Naive thymus-derived CD4-positive, alpha-beta T cell (primary cell): ENCODE data around the gene MSLN. TPM values are rescaled to one million over a fixed set of nuclear protein-coding genes. Genes with fewer than 3 reads are reported as not detected.

Experiments used
- ATAC-seq: fragments of 150-1000 bp; cut with Tn5 transposase; 2 replicates; pipeline ENCODE4 v1.10.0; 2021; ENCODE audit warnings: mild to moderate bottlenecking, moderate library complexity
- CTCF ChIA-PET: fragments of 350-600 bp; sonication (Branson Sonifier 250); formaldehyde crosslinking; loops from one replicate; lab custom pipeline; 2021; ENCODE audit warnings: antibody characterized with exemption; lab: Charles Lee
- POLR2A ChIA-PET: fragments of 350-600 bp; sonication (Branson Sonifier 250); formaldehyde crosslinking; loops from one replicate; lab custom pipeline; 2021; ENCODE audit warnings: antibody characterized with exemption, inconsistent platforms; lab: Charles Lee
- DNase-seq, 9 donors: peaks; one replicate each; pipeline versions ENCODE4 v3.0.0 to v3.0.0-alpha.2; 2020 to 2022; ENCODE audit warnings: mixed read lengths in 1 of 9
- H3K27ac ChIP-seq: one replicate; pipeline ENCODE4 v1.7.0; 2013; ENCODE audit warnings: mild to moderate bottlenecking, low read depth, low read length, moderate library complexity
- H3K27me3 ChIP-seq, 2 donors: one replicate each; pipeline ENCODE4 v1.7.0; 2013; ENCODE audit warnings: low read length in 2 of 2, mild to moderate bottlenecking in 2 of 2, moderate library complexity in 2 of 2; ENCODE audit not compliant: control insufficient read depth in 2 of 2, insufficient read depth in 2 of 2
- H3K36me3 ChIP-seq, 3 experiments: 1 replicate in 2 of 3; 2 replicates in 1 of 3; pipeline ENCODE4 v1.7.0; 2013; ENCODE audit warnings: low read length in 3 of 3, mild to moderate bottlenecking in 3 of 3, moderate library complexity in 1 of 3; ENCODE audit not compliant: insufficient read depth in 3 of 3, control insufficient read depth in 2 of 3
- H3K4me1 ChIP-seq, 2 donors: one replicate each; pipeline ENCODE4 v1.7.0; 2013; ENCODE audit warnings: low read length in 2 of 2, mild to moderate bottlenecking in 2 of 2, moderate library complexity in 1 of 2; ENCODE audit not compliant: control insufficient read depth in 2 of 2, insufficient read depth in 2 of 2
- H3K4me3 ChIP-seq: 2 replicates; pipeline ENCODE4 v1.7.0; 2013; ENCODE audit warnings: mild to moderate bottlenecking, low read length
- H3K9me3 ChIP-seq, 3 experiments: 1 replicate in 2 of 3; 2 replicates in 1 of 3; pipeline ENCODE4 v1.7.0; 2013; ENCODE audit warnings: low read length in 3 of 3; ENCODE audit not compliant: control insufficient read depth in 2 of 3
- H3K27ac Mint-ChIP-seq, 9 donors: one replicate each; pipeline ENCODE4 v1.8.0; 2020 to 2022; ENCODE audit warnings: mixed read lengths in 9 of 9, mild to moderate bottlenecking in 8 of 9, moderate library complexity in 5 of 9, inconsistent platforms in 2 of 9
- H3K27me3 Mint-ChIP-seq, 5 donors: one replicate each; pipeline ENCODE4 v1.8.0; 2021 to 2022; ENCODE audit warnings: mixed read lengths in 5 of 5, mild to moderate bottlenecking in 1 of 5
- H3K36me3 Mint-ChIP-seq, 5 donors: one replicate each; pipeline ENCODE4 v1.8.0; 2020 to 2022; ENCODE audit warnings: mixed read lengths in 5 of 5, mild to moderate bottlenecking in 3 of 5, inconsistent platforms in 1 of 5
- H3K4me1 Mint-ChIP-seq, 7 donors: one replicate each; pipeline ENCODE4 v1.8.0; 2020 to 2022; ENCODE audit warnings: mixed read lengths in 7 of 7, mild to moderate bottlenecking in 3 of 7, inconsistent platforms in 1 of 7
- H3K4me3 Mint-ChIP-seq, 10 donors: one replicate each; pipeline ENCODE4 v1.8.0; 2020 to 2022; ENCODE audit warnings: mild to moderate bottlenecking in 10 of 10, mixed read lengths in 10 of 10, moderate library complexity in 6 of 10, inconsistent platforms in 2 of 10
- H3K9me3 Mint-ChIP-seq, 11 donors: one replicate each; pipeline ENCODE4 v1.8.0; 2020 to 2022; ENCODE audit warnings: mixed read lengths in 11 of 11, mild to moderate bottlenecking in 4 of 11, inconsistent platforms in 1 of 11, moderate library complexity in 1 of 11
- intact Hi-C, 2 donors: fragments of 100-400 bp; cut with micrococcal nuclease; formaldehyde crosslinking; loops; one replicate each; pipeline ENCODE4 v1.15.1; 2023
- polyA plus RNA-seq, 2 donors: library from polyadenylated mRNA; unstranded; fragments of 300-500 nt; fragmentation: Illumina TruSeq; gene quantifications; one replicate each; pipeline ENCODE4 v1.2.3, GENCODE V29; 2021
- total RNA-seq, 6 experiments: library from RNA in 5 of 6; stranded (reverse) in 5 of 6; gene quantifications; 1 replicate in 5 of 6; 2 replicates in 1 of 6; pipeline ENCODE4 v1.2.3 and lab custom pipeline; 2021 to 2026

MSLN gene
- total and polyA plus RNA-seq, 7 experiments from 2014 or later = 0.64 TPM; not detected in 6

DNA sequence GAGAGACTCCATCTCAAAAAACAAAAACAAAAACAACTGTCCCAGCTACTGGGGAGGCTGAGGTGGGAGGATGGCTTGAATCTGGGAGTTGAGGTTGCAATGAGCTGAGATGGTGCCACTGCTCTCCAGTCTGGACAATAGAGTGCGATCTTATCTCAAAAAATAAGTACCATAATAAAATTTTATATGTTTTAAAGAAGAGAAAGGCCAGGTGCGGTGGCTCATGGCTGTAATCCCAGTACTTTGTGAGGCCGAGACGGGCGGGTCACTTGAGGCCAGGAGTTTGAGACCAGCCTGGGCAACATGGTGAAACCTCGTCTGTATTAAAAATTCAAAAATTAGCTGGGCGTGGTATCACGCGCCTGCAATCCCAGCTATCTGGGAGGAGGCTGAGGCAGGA is 16.3 kb downstream of the MSLN start:
- no peak overlapping the region for H3K4me3 Mint-ChIP-seq
- no peaks in the 10 kb centered on the region for H3K4me1 ChIP-seq
- no peaks in the 10 kb centered on the region for H3K9me3 ChIP-seq
- no peak overlapping the region for H3K27ac Mint-ChIP-seq
- POLR2A ChIA-PET = interaction anchor here (0.7 kb wide), 1 partner anchor 53 kb away, joined by 4 read pairs; no protein-coding TSS in a partner anchor
- no peak for DNase-seq
- CTCF ChIA-PET = no interaction called here
- ATAC-seq = no peak
- H3K4me1 Mint-ChIP-seq = peaks cover 0 to 2% (median 0%) of the 10 kb centered on the region in 7 donors
- H3K4me3 ChIP-seq = no peak overlapping the region
- H3K36me3 Mint-ChIP-seq = no peaks in the 10 kb centered on the region
- no peaks in the 10 kb centered on the region for H3K9me3 Mint-ChIP-seq
- H3K27me3 Mint-ChIP-seq = no peaks in the 10 kb centered on the region
- intact Hi-C loops = no loop called here
- H3K36me3 ChIP-seq = no peaks in the 10 kb centered on the region
- no peak overlapping the region for H3K27ac ChIP-seq
- H3K27me3 ChIP-seq = no peaks in the 10 kb centered on the region

DNA sequence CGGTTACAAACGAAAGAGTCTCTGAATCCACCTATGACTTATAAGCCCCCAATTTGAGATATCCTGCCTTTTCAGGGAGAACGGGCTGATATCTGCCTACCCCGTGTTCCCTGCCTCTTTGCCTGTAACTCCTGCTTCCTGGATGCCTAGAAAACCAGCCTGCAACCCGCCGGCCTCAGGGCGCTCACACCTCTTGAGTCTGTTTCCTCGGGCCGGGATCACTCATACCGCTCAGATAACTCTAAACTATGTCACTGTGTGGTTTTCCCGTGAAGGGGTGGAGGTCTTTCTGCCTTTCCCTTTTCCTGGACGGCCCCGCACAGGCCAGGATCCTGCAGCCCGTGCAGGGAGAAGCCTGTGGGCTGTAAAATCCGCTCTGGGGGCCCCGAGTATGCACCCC is 17.3 kb downstream of the MSLN start:
- DNase-seq = no peak

DNA sequence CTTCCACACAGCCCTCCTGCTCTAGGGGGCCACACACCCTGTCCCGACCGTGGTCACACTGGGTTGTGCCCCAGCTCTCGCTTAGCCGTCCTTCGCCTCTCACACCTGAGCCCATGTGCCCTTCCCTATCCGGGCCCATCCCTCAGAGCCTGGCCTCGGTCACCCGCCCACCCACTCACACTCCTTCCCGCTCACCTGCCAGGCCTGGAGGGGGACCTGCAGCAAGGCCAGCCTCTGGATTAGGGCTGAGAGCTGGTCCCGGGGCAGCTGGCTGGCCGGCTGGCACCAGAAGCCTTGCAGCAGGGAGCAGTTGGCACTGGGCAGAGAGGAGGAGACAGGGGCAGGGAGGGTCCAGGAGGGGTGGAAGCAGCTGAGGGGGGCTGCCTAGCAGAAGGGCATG is 17.9 kb downstream of the MSLN start:
- H3K4me3 Mint-ChIP-seq = no peak overlapping the region
- ATAC-seq = no peak
- no peaks in the 10 kb centered on the region for H3K27me3 ChIP-seq

More for the DNA sequence above, 17.3 kb downstream of the MSLN start:
- H3K36me3 ChIP-seq = no peaks in the 10 kb centered on the region
- H3K4me3 Mint-ChIP-seq = no peak overlapping the region
- H3K4me3 ChIP-seq = no peak overlapping the region
- no peak overlapping the region for H3K27ac Mint-ChIP-seq
- no peaks in the 10 kb centered on the region for H3K27me3 ChIP-seq
- H3K9me3 Mint-ChIP-seq = no peaks in the 10 kb centered on the region
- ATAC-seq = no peak
- H3K27ac ChIP-seq = no peak overlapping the region
- ChIA-PET POLR2A (no interaction called here), CTCF (no interaction called here)
- no peaks in the 10 kb centered on the region for H3K9me3 ChIP-seq
- no peaks in the 10 kb centered on the region for H3K4me1 ChIP-seq
- H3K27me3 Mint-ChIP-seq = no peaks in the 10 kb centered on the region
- no peaks in the 10 kb centered on the region for H3K36me3 Mint-ChIP-seq
- intact Hi-C loops = no loop called here
- peaks cover 0 to 2% (median 0%) of the 10 kb centered on the region in 7 donors for H3K4me1 Mint-ChIP-seq

GRCh38 chr16:778909-779527 is 18.5 kb downstream of the MSLN start:
- DNase-seq (no peak), ATAC-seq (no peak)
- intact Hi-C loops = no loop called here
- Mint-ChIP-seq H3K4me1 (peaks cover 0 to 2% (median 0%) of the 10 kb centered on the region in 7 donors), H3K9me3 (no peaks in the 10 kb centered on the region), H3K27ac (no peak overlapping the region), H3K36me3 (no peaks in the 10 kb centered on the region), H3K27me3 (no peaks in the 10 kb centered on the region), H3K4me3 (no peak overlapping the region)
- no peaks in the 10 kb centered on the region for H3K9me3 ChIP-seq
- H3K36me3 ChIP-seq = no peaks in the 10 kb centered on the region
- H3K27me3 ChIP-seq = no peaks in the 10 kb centered on the region
- no peaks in the 10 kb centered on the region for H3K4me1 ChIP-seq
- ChIA-PET CTCF (no interaction called here), POLR2A (no interaction called here)
- no peak overlapping the region for H3K4me3 ChIP-seq
- no peak overlapping the region for H3K27ac ChIP-seq

More for the DNA sequence above, 17.9 kb downstream of the MSLN start:
- no peak overlapping the region for H3K27ac ChIP-seq
- ChIA-PET POLR2A (no interaction called here), CTCF (no interaction called here)
- no peak overlapping the region for H3K27ac Mint-ChIP-seq
- no peaks in the 10 kb centered on the region for H3K9me3 Mint-ChIP-seq
- no peak overlapping the region for H3K4me3 ChIP-seq
- intact Hi-C loops = no loop called here
- no peaks in the 10 kb centered on the region for H3K9me3 ChIP-seq
- no peaks in the 10 kb centered on the region for H3K4me1 ChIP-seq
- no peaks in the 10 kb centered on the region for H3K36me3 ChIP-seq
- H3K4me1 Mint-ChIP-seq = peaks cover 0 to 2% (median 0%) of the 10 kb centered on the region in 7 donors
- H3K36me3 Mint-ChIP-seq = no peaks in the 10 kb centered on the region
- no peak for DNase-seq
- no peaks in the 10 kb centered on the region for H3K27me3 Mint-ChIP-seq

GRCh38 chr16:779561-779960 is 19.0 kb downstream of the MSLN start:
- no peak overlapping the region for H3K27ac Mint-ChIP-seq
- H3K4me3 Mint-ChIP-seq = no peak overlapping the region
- ChIA-PET POLR2A (no interaction called here), CTCF (no interaction called here)
- no peaks in the 10 kb centered on the region for H3K36me3 ChIP-seq
- no peak overlapping the region for H3K27ac ChIP-seq
- intact Hi-C loops = no loop called here
- no peaks in the 10 kb centered on the region for H3K4me1 ChIP-seq
- no peaks in the 10 kb centered on the region for H3K9me3 ChIP-seq
- no peaks in the 10 kb centered on the region for H3K36me3 Mint-ChIP-seq
- ATAC-seq (no peak), DNase-seq (no peak)
- H3K9me3 Mint-ChIP-seq = no peaks in the 10 kb centered on the region
- H3K27me3 Mint-ChIP-seq = no peaks in the 10 kb centered on the region
- H3K4me1 Mint-ChIP-seq = peaks cover 0 to 2% (median 0%) of the 10 kb centered on the region in 7 donors
- no peaks in the 10 kb centered on the region for H3K27me3 ChIP-seq
- H3K4me3 ChIP-seq = no peak overlapping the region

GRCh38 chr16:780296-780695 is 19.8 kb downstream of the MSLN start:
- POLR2A ChIA-PET = no interaction called here
- H3K9me3 Mint-ChIP-seq = no peaks in the 10 kb centered on the region
- intact Hi-C loops = no loop called here

DNA sequence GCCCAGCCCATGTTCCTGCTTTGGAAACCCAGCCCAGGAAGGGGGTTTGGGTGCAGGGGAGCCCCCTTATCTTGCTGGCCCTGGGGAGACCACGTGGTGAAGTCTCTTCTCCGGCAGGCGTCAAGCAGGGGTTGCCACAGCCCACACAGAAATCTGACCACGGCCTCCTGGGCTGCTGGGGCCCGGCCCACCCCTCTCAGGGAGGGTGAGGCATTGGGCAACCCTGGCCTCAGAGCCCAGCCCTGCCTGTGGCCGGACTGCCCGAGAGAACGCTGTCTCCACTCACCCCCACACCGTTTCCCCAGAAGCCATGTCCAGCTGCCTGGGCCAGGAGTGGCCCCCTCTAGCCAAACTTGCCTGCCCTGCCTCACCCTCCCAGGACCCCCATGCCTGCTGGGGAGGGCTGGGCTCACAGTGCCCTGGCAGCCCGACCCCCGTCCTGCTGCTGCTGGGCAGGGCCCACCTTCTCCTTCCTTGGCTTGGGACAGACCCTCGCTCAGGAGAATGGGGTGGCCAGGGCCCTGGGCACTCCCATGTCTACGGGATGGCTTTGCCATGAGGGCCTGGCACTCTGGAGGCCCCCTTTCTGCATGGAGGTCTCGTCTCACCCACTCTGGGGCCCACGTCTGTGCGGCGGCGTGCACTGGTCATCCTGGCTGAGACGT is 20.9 kb downstream of the MSLN start:
- Mint-ChIP-seq H3K27me3 (no peaks in the 10 kb centered on the region), H3K4me3 (no peak overlapping the region), H3K4me1 (peaks cover 0 to 7% (median 4%) of the 10 kb centered on the region in 7 donors), H3K9me3 (peaks cover 0 to 2% (median 0%) of the 10 kb centered on the region in 11 donors), H3K36me3 (no peaks in the 10 kb centered on the region), H3K27ac (no peak overlapping the region)
- ChIA-PET CTCF (no interaction called here), POLR2A (no interaction called here)
- ATAC-seq (no peak), DNase-seq (no peak)
- Histone ChIP-seq H3K36me3 (peaks cover 0 to 9% (median 0%) of the 10 kb centered on the region in 3 experiments), H3K4me1 (no peaks in the 10 kb centered on the region), H3K4me3 (no peak overlapping the region), H3K27ac (no peak overlapping the region), H3K27me3 (no peaks in the 10 kb centered on the region), H3K9me3 (no peaks in the 10 kb centered on the region)
- intact Hi-C loops = no loop called here

More at GRCh38 chr16:780296-780695, 19.8 kb downstream of the MSLN start:
- DNase-seq = no peak
- Mint-ChIP-seq H3K27ac (no peak overlapping the region), H3K4me3 (no peak overlapping the region), H3K36me3 (no peaks in the 10 kb centered on the region), H3K27me3 (no peaks in the 10 kb centered on the region), H3K4me1 (peaks cover 0 to 5% (median 2%) of the 10 kb centered on the region in 7 donors)
- Histone ChIP-seq H3K9me3 (no peaks in the 10 kb centered on the region), H3K4me3 (no peak overlapping the region), H3K36me3 (no peaks in the 10 kb centered on the region), H3K4me1 (no peaks in the 10 kb centered on the region), H3K27me3 (no peaks in the 10 kb centered on the region), H3K27ac (no peak overlapping the region)
- ATAC-seq = no peak
- CTCF ChIA-PET = no interaction called here
